GM18517 (cell line): ENCODE results near the gene GLMP.
"Not testable (repeated sequence)": the region's sequence is repeated elsewhere in the genome, so short reads cannot be mapped to it uniquely, and the experiment has no call there.

Source experiments
- ATAC-seq: cut with Tn5 transposase; IDR thresholded peaks from one replicate; pipeline ENCODE4 v1.9.1; 2021; ENCODE audit warnings: mild to moderate bottlenecking, moderate library complexity; ENCODE audit not compliant: unreplicated experiment

The GLMP gene, protein sequence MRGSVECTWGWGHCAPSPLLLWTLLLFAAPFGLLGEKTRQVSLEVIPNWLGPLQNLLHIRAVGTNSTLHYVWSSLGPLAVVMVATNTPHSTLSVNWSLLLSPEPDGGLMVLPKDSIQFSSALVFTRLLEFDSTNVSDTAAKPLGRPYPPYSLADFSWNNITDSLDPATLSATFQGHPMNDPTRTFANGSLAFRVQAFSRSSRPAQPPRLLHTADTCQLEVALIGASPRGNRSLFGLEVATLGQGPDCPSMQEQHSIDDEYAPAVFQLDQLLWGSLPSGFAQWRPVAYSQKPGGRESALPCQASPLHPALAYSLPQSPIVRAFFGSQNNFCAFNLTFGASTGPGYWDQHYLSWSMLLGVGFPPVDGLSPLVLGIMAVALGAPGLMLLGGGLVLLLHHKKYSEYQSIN

DNA sequence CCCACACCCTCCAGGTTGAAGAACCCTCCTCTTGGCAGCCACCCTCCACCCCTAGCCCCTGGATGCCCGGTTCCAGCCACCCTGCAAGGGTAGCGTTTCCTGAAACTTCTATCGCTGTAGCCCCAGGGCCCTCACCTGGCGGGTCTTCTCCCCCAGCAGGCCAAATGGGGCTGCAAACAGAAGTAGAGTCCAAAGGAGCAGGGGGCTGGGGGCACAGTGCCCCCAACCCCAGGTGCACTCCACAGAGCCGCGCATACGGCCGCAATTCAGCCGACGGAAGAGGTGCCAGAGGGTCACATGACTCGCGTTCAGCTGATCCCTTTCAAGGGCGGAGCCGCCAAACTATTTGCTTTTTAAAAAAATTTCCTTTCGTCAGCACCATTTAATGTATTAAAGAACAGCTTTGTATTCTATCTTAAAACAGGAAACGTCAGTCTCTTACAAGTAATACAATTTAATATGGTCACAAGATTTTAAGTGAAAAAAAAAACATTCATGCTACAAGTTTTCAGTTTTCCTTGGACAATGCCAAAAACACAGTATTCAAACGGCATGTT is at the start of gene GLMP:
GLMP (minus strand) TSS at position 289 of the 557 bp plus-strand sequence; CDS start at position 255, 34 bp downstream.
- ATAC-seq = no peak

DNA sequence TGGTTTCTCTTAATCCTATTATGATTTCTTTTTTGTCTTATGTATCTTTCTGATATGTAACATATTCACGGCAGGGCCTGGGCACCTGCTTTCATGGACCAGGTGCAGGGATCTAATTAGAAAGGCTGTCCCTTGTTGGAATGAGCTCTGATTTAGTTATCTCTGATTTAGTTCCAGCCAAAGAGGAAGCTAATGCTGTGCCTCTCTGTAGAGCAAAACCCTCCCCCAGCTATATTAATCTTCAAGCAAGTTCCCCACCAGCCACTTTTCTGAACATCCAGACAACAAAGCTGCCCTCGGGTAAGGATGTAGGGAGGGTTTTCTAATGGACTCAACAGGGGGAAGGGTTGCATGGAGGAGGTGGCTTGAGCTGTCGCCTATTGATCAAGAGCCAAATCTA is 48.9 kb upstream of the GLMP start:
- ATAC-seq = no peak

DNA sequence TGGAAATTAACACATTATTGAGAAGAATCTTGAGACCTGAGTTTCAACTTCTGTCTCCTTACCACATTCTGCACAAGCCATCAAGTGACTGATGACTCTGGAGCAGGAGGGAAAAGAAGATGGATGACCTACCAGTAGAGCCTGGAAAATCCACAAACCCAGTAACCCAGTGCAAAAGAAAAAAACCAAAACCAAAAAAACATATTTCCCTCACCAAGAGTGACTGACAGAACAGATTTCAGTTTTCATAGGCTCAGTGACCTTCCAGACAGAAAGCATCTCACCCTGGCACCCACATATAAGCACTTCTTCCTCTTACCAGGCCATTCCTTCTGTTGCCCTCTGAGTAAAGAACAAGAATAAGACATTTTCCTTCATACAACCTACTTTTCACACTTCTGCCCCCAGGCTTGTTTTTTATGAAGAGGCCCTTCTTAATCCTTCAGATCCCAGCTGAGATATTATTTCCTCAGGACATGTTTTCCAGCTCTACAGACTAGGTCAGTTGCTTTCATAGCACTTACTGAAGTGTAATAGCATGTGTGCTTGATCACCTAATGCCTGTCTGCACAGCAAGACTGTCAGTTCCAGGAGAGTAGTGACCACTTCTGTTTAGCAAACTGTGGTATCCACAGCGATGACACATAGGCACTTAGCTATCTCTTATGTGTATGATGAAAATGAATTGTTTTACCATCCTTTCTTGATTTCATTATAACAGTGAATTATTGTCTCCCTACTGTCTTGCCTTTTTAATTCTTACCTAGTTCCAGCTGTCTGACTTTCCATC is 46.9 kb upstream of the GLMP start:
- no peak for ATAC-seq

DNA sequence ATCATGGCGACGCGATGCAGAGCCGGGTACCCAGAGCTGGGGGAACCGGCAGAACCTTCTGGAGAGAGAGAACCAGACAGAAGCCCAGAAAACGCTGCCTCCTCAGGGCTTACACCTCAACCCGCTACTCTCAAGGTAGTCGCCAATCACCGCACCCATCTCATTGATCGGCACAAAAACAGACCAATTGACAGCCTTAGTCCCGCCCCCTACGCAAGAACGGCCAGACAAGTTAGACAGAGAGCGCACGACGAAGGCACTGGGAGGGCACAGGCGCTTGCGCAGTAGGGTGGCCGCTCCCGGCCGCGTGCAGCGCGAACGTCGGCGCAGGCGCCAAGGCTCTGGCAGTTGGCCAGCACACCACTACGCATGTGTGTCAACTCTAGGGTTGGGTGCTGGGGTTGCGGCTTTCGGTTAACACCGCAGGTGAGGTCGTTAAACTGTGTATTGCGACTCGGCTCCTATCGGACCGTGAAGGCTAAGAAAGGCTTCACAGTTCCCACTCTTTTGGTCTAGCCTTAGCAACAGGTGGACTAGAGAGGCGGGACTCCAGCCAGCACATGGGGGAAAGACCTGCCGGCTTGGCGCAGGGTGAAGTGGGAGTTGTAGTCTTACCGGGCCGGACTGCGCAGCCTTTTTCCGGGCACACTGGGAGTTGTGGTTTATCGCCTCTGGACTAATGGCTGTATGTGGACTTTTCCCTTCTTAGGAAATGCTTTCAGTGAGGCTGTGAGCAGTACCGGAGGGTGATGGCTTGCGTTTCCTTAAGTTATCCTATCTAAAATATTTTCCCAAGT is 42.9 kb upstream of the GLMP start, which contains the start of the genes CCT3 and TSACC:
CCT3 (minus strand) TSS at position 113 of the 797 bp plus-strand sequence; CDS start at position 5, 108 bp downstream.
TSACC (plus strand) TSS at position 347 of the 797 bp plus-strand sequence. CDS start 1,232 bp downstream, outside the sequence.
- peak; percentile 92 for ATAC-seq

DNA sequence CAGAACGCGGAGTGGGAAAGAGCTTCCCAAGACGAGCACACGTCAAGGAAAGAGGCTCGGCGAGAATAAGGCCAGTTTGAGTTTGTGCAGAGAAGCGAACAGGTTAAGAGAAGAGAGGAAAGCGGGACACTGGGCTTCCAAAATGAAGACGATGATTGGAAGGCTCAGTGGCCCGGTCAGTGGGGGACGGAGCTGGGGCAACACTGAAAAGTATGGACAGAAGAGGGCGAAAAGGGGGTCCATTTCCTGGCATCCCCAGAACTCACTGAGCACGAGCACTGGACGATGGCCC is 42.4 kb upstream of the GLMP start:
- no peak for ATAC-seq

DNA sequence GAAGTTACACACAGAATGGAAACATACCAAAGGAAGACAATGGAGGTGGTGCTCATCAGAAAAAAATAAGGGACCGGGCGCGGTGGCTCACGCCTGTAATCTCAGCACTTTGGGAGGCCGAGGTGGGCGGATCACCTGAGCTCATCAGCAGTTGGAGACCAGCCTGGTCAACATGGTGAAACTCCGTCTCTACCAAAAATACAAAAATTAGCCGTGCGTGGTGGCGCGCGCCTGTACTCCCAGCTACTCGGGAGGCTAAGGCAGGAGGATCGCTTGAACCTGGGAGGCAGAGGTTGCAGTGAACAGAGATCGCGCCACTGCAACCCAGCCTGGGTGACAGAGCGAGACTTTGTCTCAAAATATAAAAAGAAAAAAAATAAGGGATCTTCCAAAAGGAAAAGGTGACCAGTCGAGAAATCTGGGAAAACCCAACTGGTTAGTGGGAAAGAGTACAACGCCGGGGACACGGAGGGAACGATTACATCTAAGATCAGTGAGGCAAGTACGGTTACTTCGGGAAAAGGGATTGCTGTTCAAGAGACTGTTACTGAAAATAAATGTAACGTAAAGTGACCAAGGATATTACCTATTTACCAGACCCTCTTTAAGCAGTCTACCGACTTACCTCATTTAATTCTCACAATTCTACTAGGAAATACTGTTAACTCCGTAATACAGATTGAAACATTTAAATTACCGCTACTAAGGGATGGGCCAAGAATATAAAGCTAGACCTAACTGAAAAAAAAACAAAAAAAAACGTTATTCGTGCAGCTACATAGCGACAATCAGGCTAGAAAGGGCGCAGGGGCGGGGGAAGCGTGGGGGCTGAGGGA is 41.8 kb upstream of the GLMP start:
- ATAC-seq = no peak

DNA sequence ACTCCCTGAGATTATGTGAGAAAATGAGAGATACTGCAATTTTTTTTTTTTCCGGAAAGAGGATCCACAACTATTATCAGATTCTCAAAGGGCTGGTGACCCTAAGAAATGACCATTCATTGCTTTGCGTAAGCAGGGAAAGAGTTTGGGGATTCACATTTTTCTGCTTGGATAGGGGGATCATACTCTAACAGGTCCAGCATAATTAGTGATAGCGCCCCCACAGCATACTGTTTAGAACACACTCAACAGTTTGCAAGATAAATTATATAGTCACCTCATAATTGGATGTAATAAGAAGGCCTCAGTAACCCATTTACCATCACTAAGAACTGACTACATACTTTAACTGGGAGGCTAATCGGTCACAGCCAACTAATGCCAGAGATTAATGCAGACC is 40.8 kb upstream of the GLMP start:
- ATAC-seq = no peak

DNA sequence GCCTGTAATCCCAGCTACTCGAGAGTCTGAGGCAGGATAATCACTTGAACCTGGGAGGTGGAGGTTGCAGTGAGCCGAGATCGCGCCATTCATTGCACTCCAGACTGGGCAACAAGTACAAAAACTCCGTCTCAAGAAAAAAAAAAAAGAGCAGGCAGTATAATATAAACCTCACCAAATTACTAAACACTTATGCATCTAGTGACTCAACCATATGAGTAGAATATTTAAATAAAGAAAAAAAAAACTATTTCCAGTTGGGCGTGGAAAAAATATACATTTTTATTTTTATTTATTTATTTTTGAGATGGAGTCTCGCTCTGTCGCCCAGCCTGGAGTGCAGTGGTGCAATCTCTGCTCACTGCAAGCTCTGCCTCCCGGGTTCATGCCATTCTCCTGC is 27.7 kb upstream of the GLMP start:
- ATAC-seq = not testable (repeated sequence)

DNA sequence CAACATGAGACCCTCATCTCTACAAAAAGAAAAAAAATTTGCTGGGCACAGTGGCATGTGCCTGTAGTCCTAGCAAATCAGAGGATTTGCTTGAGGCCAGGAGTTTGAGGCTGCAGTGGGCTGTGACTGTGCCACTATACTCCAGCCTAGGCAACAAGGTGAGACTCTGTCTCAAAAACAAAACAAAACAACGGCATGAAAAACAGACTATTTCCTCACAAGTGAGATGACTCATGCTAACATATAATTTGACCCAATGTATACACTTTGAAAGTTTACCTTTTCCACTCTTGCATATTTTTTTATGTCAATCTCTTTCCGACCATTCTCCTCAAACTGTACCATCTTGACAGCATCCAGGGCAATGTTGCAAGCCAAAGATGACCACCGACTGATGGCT is 25.1 kb upstream of the GLMP start:
- no peak for ATAC-seq

DNA sequence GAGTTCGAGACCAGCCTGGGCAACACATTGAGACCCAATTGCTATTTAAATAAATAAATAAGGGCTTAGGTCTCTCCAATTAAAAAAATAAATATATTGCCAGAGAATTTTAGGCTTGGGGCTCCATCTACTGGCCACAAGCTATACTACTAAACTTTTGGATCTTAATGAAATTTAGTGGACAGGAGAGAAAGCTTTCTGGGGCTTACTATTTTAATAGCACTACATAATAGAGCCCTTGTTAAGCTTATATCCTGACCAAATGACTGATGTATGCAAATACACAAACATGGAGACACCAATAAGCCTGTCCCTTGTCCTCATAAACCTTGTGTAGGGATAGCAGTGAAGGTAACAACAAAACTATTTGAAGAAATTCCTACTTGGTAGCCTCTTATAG is 24.2 kb upstream of the GLMP start:
- no peak for ATAC-seq

DNA sequence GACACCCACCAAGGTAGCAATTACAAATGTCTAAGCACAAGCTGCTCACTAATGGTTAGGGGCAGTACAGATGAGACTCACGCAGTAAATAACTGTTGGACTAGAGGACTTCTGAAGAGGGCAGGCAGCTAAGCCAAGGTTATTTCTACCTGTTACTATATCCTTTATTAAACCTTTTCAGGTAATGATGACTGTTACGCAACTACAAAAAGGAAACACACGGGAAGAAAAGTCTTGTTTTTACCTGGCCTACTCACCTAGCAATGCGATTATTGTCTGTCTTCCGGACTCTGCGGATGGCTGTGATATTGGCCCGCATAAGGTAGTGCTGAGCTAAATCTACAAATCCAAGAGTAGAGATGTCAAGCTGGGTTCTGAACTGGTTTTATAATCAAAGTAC is 21.4 kb upstream of the GLMP start:
- no peak for ATAC-seq

DNA sequence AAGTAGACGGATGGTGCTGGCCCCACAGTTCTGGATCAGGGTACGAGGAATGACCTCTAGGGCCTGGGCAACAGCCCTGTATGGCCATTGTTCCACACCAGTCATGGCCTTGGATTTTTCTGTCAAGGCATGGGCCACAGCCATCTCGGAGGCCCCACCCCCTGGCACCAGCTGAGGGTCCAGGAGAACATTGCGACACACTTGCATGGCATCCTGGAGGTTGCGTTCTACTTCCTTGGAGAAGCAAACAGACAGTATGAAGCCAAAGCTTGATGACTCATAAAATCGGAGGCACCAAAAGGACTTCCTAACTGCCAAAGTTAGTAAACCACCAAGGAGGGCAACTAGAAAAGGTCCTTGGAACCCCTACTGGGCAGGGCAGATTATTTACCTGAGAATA is 15.5 kb upstream of the GLMP start:
- ATAC-seq = no peak

DNA sequence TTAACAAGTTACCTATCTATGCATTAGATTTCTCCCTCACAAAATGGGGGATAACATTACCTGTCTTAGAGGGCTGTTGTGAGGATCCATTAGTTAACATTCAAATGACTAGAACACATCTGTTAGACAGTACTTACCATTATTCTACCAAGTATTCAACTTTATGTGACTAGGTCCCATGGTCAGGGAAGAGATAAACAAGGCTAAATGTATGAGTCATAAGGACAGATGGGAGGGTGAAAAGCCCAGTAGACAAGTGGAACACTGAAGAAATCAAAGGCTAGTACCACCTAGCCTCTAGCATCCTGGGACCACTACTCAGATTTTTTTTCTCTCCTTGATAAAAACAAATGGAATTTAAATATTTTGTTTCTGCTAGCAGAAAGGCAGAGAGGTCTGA is 12.6 kb upstream of the GLMP start:
- ATAC-seq = no peak

DNA sequence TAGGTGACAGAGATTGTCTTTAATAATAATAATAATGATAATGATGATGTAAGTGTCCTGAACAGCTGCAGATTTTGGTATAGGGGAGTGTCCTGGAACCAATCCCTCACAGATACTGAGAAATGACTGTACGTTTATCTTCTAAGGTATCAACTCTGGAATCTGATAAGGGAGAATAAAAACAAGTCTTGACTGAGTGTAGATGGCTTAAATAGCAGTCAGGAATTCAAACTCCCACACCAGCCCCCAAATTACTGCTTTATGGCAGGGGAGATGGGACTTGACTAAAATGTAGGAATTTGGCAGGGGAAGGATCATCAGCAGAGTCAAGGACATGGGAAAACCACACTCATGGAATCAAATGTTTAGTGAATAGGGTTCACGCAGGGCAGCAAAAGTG is 9.7 kb upstream of the GLMP start:
- ATAC-seq = no peak

DNA sequence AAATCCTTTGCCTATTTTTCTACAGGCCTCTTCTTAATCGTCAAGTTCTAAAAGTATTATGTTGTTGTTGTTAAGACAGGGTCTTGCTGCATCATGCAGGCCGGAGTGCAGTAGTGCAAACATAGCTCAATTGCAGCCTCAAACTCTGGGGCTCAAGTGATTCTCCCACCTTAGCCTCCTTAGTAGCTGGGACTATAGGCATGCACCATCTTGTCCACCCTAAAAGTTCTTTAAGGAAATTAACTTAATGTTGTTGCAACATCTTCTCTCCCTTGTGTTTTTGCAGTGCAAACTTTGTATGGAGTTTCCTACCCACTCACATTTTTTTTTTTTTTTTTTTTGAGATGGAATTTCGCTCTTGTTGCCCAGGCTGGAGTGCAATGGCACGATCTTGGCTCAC is 7.8 kb upstream of the GLMP start:
- ATAC-seq = no peak

DNA sequence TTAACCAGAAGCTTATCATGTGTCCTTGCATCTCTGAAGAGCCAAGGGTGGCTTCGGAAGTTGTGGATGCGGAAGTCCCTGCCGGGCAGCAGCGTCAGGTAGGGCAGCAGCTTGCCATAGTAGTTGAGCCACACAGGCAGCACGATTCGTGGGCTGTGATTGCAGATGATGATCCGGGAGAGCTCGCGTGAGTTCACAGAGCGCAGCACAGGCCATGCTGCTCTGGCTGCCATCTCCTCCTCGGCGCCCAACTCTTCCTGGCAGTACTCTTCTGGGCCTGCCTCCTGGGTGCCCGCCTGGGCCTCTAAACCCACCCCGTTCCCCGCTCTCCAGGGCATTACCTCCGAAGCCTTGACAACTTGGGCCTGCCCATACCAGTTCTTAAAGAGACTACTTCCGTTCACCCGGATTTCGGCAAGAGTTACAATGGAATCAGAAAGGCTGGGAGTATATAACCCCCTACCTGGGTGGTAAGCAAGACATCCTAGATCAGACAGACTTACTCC is 3.4 kb upstream of the GLMP start, which contains the start of gene VHLL:
VHLL (minus strand) TSS at position 456 of the 506 bp plus-strand sequence; CDS start at position 338, 118 bp downstream.
- no peak for ATAC-seq

DNA sequence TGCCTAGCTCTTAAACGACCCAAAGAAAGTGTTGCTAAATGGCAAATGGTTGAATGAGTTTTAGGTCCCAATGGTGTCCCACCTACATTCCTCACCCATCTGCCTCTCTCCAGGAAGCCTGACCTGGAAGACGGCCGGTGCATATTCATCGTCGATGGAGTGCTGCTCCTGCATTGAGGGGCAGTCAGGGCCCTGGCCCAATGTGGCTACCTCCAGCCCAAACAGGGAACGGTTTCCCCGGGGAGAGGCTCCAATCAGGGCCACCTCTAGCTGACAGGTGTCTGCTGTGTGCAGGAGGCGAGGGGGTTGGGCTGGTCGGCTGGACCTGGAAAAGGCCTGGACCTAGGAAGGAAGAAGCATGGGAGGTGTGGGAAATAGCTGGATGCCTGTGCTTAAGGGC is 1.6 kb downstream of the GLMP start:
- ATAC-seq = no peak

DNA sequence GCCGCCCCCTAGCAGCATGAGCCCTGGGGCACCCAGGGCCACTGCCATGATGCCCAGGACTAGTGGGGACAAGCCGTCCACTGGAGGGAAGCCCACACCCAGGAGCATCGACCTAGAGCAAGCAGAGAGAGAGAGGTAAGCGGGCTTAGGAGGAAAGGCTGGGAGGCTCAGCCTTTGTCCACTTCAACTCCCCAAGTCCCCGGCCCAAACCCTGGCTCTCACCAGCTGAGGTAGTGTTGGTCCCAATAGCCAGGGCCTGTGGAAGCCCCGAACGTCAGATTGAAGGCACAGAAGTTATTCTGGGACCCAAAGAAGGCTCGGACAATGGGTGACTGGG is 2.4 kb downstream of the GLMP start:
- no peak for ATAC-seq

DNA sequence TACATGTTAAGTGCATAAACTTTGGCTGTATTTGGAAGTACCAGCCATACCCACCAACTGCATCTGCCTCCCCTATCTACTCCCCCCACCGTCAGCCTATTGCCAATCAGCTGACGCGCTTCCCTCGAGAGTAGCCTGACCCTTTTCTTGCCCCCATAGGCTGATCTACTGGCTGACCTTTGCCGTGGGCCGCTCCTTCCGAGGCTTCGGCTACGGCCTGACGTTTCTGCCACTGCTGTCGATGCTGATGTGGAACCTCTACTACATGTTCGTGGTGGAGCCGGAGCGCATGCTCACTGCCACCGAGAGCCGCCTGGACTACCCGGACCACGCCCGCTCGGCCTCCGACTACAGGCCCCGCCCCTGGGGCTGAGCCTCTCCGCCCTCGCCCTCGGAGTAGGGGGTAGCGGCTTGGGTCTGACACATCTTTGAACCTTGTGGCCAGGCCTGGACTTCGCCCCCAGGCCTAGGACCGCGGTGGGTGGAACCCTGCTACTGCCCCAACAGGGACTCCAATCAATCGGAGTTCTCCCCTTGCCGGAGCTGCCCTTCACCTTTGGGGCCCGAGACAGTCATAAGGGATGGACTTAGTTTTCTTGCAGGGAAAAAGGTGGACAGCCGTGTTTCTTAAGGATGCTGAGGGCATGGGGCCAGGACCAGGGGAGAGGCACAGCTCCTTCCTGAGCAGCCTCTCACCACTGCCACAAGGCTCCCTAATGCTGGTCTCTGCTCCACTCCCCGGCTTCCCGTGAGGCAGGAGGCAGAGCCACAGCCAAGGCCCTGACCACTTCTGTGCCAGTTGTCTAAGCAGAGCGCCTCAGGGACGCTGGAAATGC is 4.0 kb downstream of the GLMP start:
- ATAC-seq = peak; percentile 51
